Thymus (tissue), 14 donors: Measurements from ENCODE around the gene SPRR3. TPM values are rescaled to one million over a fixed set of nuclear protein-coding genes. Genes with fewer than 3 reads are reported as not detected.

ENCODE experiments used
- DNase-seq, 9 donors: peaks; one replicate each; pipeline ENCODE4 v3.0.0-alpha.2; 2013; ENCODE audit warnings: low spot score in 9 of 9, low read depth in 6 of 9, missing footprints in 1 of 9
- H3K27ac ChIP-seq, 2 donors: one replicate each; pipeline ENCODE4 v1.5.1; 2013; ENCODE audit warnings: control low read depth in 1 of 2, low read depth in 1 of 2, low read length in 1 of 2, mild to moderate bottlenecking in 1 of 2, moderate library complexity in 1 of 2
- H3K27me3 ChIP-seq, 2 donors: one replicate each; pipeline ENCODE4 v1.5.1; 2013; ENCODE audit warnings: low read length in 1 of 2; ENCODE audit not compliant: control insufficient read depth in 2 of 2, insufficient read depth in 1 of 2
- H3K36me3 ChIP-seq, 2 donors: one replicate each; pipeline ENCODE4 v1.5.1; 2013; ENCODE audit warnings: low read length in 1 of 2, mild to moderate bottlenecking in 1 of 2, moderate library complexity in 1 of 2; ENCODE audit not compliant: control insufficient read depth in 2 of 2, insufficient read depth in 2 of 2
- H3K4me1 ChIP-seq, 2 donors: one replicate each; pipeline ENCODE4 v1.5.1; 2013; ENCODE audit warnings: low read length in 2 of 2; ENCODE audit not compliant: control insufficient read depth in 2 of 2, insufficient read depth in 2 of 2
- H3K4me3 ChIP-seq, 2 donors: one replicate each; pipeline ENCODE4 v1.5.1; 2013; ENCODE audit warnings: low read length in 2 of 2, control low read depth in 1 of 2, mild to moderate bottlenecking in 1 of 2
- H3K9me3 ChIP-seq, 2 donors: one replicate each; pipeline ENCODE4 v1.5.1; 2013; ENCODE audit warnings: low read length in 1 of 2, mild to moderate bottlenecking in 1 of 2; ENCODE audit not compliant: control insufficient read depth in 2 of 2, insufficient read depth in 1 of 2
- WGBS: extraction: QIAGEN DNeasy Blood & Tissue Kit; methylation state at CpG from one replicate; pipeline ENCODE4 v1.1.7; 2013; 5-methylcytosine and 5-hydroxymethylcytosine counted together
- long read RNA-seq, 10 donors: transcript quantifications; one replicate each; lab custom pipeline, GENCODE V29; 2026
- polyA plus RNA-seq: library from polyadenylated mRNA; stranded (reverse); fragments of 200-250 nt; gene quantifications from one replicate; pipeline ENCODE4 v1.2.3, GENCODE V29; 2013
- total RNA-seq: library from RNA; stranded (reverse); fragments of 120-200 nt; gene quantifications from one replicate; pipeline ENCODE4 v1.2.4, GENCODE V29; 2013
- donor health status: healthy.

The SPRR3 gene, protein sequence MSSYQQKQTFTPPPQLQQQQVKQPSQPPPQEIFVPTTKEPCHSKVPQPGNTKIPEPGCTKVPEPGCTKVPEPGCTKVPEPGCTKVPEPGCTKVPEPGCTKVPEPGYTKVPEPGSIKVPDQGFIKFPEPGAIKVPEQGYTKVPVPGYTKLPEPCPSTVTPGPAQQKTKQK
- total RNA-seq: 0.28 TPM
- polyA plus RNA-seq: 9.7 TPM
- long read RNA-seq, donor 1: 0 reads
- long read RNA-seq, donor 2: 0 reads
- long read RNA-seq, donor 3, partial matches to known transcripts: 0 of 1 reads
- long read RNA-seq, donor 3, other reads (novel, unspliced or antisense): 0 of 1 reads
- long read RNA-seq, donor 4: 0 reads
- long read RNA-seq, donor 5: 0 reads
- long read RNA-seq, donor 6: 0 reads
- long read RNA-seq, donor 7: 0 reads
- long read RNA-seq, donor 8: 0 reads
- long read RNA-seq, donor 9: 0 reads
- long read RNA-seq, donor 10: 0 reads

DNA sequence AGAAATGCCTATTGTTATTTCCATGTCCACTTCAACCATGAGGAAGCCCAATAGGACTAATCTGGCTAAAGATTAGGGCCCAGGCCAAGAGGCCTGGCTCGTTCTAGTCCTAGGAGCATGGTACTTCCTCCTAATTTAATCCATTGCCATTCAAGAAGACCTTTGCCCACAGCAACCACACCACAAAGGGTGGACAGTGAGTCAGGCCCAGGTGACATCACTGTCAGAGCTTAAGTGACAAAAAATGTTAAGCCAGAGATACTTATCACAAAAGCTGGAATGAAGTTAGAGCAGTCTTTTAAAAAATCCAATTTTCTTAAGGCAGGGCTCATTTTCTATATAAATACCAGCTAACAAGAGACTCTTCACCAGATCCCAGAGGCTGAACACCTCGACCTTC is at the start of gene SPRR3:
TSS of gene SPRR3 (plus strand) at position 368 of the 400 bp plus-strand sequence. CDS start 1,272 bp downstream, outside the sequence.
- Histone ChIP-seq H3K4me3 (no peak within 1 kb of the TSS), H3K27ac (no peak within 1 kb of the TSS), H3K36me3 (no peaks in the 10 kb centered on the region), H3K9me3 (no peaks in the 10 kb centered on the region), H3K4me1 (no peaks in the 10 kb centered on the region), H3K27me3 (no peaks in the 10 kb centered on the region)
- 79% methylated on average over 2 of the region's 2 CpGs for WGBS
- DNase-seq: no peak

DNA sequence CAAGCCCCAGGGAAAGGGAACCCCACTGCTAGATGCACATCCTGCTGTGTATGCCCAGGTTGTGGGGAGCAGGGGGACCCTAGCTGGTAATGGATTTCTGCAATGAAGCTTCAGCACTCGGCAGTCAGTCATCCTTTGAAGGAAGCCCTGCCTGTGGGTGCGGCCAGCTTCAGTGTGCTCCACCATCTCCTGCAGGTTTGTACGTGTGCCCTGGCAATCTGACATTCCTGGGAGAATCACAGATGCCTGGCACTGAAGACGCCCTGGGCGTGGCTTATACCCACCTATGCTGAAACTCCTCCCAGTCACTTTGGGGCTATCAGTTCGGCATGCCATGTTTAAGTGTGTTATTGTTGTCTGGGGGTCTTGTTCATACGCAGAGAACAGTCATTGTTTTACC is 47.8 kb upstream of the SPRR3 start:
- no peak overlapping the region for H3K27ac ChIP-seq
- H3K27me3 ChIP-seq: no peaks in the 10 kb centered on the region
- no peaks in the 10 kb centered on the region for H3K4me1 ChIP-seq
- no peak overlapping the region for H3K4me3 ChIP-seq
- H3K36me3 ChIP-seq: no peaks in the 10 kb centered on the region
- no peaks in the 10 kb centered on the region for H3K9me3 ChIP-seq
- no peak for DNase-seq
- WGBS: 91% methylated on average over 7 of the region's 7 CpGs

DNA sequence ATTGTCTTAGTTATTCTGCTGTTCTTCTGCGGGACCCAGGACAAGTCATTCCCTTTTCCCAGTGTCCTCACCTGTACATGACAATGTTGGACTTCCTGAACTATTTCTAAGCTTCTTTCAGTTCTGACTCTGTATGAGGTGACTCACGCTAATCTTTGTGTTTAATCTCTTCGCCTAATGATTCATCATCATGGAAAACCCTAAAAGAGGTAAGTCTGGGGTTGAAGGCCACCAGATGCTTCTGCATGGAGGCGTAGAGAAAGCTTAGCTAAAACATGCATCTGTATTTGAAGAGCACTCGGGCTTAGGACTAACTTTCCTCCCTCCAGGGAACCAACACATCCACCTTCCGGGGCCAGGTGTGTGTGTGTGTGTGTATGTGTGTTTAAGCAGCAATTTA is 47.1 kb upstream of the SPRR3 start:
- H3K4me3 ChIP-seq: no peak overlapping the region
- DNase-seq: no peak
- no peaks in the 10 kb centered on the region for H3K9me3 ChIP-seq
- H3K36me3 ChIP-seq: no peaks in the 10 kb centered on the region
- no peak overlapping the region for H3K27ac ChIP-seq
- 93% methylated on average over 6 of the region's 6 CpGs for WGBS
- H3K27me3 ChIP-seq: no peaks in the 10 kb centered on the region
- no peaks in the 10 kb centered on the region for H3K4me1 ChIP-seq

DNA sequence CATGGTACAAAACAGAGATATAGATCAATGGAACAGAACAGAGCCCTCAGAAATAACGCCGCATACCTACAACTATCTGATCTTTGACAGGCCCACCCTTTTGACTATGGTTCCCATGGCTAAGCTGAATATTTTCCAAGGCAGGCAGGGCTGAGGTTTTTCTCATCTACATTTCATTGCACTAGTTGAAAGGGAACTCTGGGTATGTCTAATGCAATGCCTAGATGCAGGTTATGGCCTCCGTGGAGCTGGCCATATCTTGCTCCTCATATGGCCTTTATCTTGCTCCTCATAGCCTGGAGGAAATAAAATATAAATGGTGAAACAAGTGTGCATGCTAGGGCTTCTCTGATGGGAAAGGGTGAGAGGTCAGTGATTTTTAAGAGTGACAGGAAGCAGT is 44.0 kb upstream of the SPRR3 start:
- no peak overlapping the region for H3K4me3 ChIP-seq
- no peak overlapping the region for H3K27ac ChIP-seq
- WGBS: 91% methylated on average over 3 of the region's 3 CpGs
- H3K4me1 ChIP-seq: no peaks in the 10 kb centered on the region
- H3K36me3 ChIP-seq: no peaks in the 10 kb centered on the region
- no peaks in the 10 kb centered on the region for H3K27me3 ChIP-seq
- no peak for DNase-seq
- no peaks in the 10 kb centered on the region for H3K9me3 ChIP-seq

DNA sequence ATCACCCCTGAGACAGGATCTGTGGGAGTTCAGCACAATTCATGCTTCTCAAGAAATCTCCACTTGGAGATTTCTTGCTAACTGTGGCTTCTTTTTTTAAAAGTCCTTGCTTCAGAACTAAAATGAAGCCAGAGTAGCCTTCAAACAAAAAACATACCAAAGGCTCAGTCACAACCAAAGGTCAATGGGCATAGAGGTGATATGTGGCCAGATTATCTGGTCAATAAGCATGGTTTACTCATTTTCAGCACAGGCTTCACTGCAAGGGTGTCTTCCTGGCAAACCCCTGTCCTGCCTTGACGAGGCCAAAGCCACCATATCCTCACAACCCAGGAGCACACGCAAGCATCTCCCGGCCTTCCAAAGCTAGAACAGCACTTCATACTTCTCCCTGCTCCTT is 42.3 kb upstream of the SPRR3 start:
- Histone ChIP-seq H3K4me3 (no peak overlapping the region), H3K9me3 (no peaks in the 10 kb centered on the region), H3K36me3 (no peaks in the 10 kb centered on the region), H3K27ac (no peak overlapping the region), H3K4me1 (no peaks in the 10 kb centered on the region), H3K27me3 (no peaks in the 10 kb centered on the region)
- WGBS: 90% methylated on average over 3 of the region's 3 CpGs
- no peak for DNase-seq

DNA sequence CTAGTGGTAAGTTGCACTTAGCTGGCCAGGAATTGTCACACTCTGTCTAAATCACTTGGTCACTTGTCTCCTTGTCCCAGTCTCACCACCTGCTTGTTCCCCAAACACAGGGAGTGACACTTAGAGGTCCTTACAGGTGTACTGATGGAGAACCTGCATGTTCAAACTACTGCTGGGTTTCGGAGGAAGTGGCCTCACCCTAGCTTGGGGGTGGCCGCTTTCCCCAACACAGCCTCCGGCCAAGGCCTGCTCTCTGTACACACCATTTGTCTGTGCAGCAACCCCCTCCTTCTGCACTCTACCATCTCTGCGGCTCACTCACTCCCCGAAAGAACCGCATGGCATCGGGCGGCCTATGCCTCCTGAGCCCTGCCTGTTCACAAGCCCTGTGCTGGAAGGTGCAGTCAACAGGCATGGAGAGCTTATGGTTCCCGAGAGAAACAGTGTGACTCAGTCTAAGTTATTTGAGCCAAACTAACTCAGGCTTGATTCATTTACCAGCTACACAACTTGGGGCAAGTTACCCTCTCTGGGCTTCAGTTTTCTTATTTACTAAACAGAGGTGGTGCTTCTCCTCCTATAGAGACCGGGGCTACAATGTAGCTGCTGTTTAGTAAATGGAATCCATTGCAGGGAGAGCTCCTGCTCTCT is 41.6 kb upstream of the SPRR3 start:
- no peaks in the 10 kb centered on the region for H3K9me3 ChIP-seq
- DNase-seq: no peak
- no peaks in the 10 kb centered on the region for H3K36me3 ChIP-seq
- H3K27ac ChIP-seq: no peak overlapping the region
- 95% methylated on average over 10 of the region's 10 CpGs for WGBS
- H3K27me3 ChIP-seq: no peaks in the 10 kb centered on the region
- no peaks in the 10 kb centered on the region for H3K4me1 ChIP-seq
- H3K4me3 ChIP-seq: no peak overlapping the region

DNA sequence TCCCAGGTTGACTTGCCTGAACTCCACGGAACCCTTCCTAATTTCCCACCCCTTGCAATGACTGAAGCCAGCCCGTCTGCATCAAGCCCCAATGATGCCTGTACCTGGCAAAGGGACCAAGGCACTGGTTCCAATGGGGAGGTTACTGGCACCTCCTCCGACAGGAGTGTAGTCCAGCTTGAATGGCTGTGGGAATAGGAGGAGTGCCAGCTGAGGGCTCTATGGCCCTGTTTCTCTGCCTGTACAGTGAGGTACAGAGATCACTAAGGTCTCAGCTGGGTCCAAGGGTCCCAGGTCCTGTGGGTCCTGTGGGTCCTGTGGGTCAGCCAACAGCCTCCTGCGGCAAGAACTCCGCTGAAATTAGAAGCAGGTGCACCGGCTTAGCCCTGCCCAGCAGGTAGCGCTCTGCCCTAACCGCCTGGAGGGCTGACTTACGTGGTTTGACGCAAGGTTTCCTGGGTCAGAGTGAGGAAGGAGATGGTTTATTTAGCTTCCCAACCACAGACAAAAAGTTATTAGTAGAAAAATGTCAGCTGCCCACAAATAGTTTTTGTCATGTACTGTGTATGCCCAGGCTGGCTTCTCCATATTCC is 41.0 kb upstream of the SPRR3 start:
- no peak overlapping the region for H3K27ac ChIP-seq
- DNase-seq: no peak
- 56% methylated on average over 10 of the region's 10 CpGs for WGBS

DNA sequence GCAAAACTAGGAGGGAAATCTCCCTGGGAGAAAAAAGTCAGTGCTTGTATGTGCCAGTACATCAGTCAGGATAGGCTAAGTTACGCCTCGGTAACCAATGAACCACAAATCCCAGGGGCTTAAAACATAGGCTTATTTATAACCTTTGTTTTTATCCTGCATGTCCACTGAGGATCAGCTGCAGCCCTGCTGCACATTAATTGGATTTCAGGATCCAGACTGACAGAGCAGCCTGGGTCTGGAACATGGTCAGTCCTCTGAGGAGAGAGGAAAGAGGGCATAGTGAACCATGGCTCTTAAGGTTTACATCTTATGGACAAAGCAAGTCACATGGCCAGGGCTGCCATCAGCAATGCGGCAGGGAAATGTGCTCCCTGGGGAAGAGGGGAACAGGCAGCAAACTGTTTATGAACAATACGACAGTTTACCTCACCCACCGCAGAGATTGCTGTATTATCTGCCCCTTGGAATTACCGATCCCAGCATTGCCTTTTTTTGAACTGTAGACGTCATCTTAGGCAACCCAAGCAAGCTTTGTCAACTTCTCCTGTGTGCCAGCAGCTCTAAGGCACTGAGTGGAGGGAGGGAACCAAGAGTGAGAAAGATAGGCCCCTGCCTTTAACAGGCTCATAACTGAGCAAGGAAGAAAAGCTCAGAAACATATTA is 40.2 kb upstream of the SPRR3 start:
- Histone ChIP-seq H3K36me3 (no peaks in the 10 kb centered on the region), H3K27ac (no peak overlapping the region), H3K9me3 (no peaks in the 10 kb centered on the region), H3K4me3 (no peak overlapping the region), H3K27me3 (no peaks in the 10 kb centered on the region), H3K4me1 (no peaks in the 10 kb centered on the region)
- WGBS: 93% methylated on average over 7 of the region's 7 CpGs
- DNase-seq: no peak

More for the DNA sequence above, 41.0 kb upstream of the SPRR3 start:
- Histone ChIP-seq H3K9me3 (no peaks in the 10 kb centered on the region), H3K4me3 (no peak overlapping the region), H3K36me3 (no peaks in the 10 kb centered on the region), H3K27me3 (no peaks in the 10 kb centered on the region), H3K4me1 (no peaks in the 10 kb centered on the region)
